SU-DHL-6 (cell line): Measurements from ENCODE around the gene TGM3.

Experiments used
- H2AFZ ChIP-seq: fragments of 200-600 bp; sonication (generic); 2 replicates; pipeline ENCODE4 v1.6.1; 2014; ENCODE audit warnings: low read depth, mild to moderate bottlenecking, moderate library complexity, mixed read lengths, antibody characterized with exemption, low read length; ENCODE audit not compliant: severe bottlenecking
- H3F3A ChIP-seq: fragments of 200-600 bp; shearing (Covaris generic); 2 replicates; pipeline ENCODE4 v1.6.0; 2016; ENCODE audit warnings: antibody characterized with exemption, mild to moderate bottlenecking; ENCODE audit not compliant: insufficient read depth
- H3K27ac ChIP-seq: fragments of 200-600 bp; sonication (generic); 2 replicates; pipeline ENCODE4 v1.5.1; 2016; ENCODE audit warnings: low read depth, mild to moderate bottlenecking, low read length, moderate library complexity, mixed read lengths
- H3K27me3 ChIP-seq: fragments of 200-600 bp; sonication (generic), shearing (Covaris generic); 2 replicates; pipeline ENCODE4 v1.6.0; 2014; ENCODE audit warnings: mild to moderate bottlenecking, low read length
- H3K36me3 ChIP-seq: fragments of 200-600 bp; sonication (generic); 2 replicates; pipeline ENCODE4 v1.6.1; 2014; ENCODE audit warnings: mild to moderate bottlenecking, low read length, mixed read lengths
- H3K4me2 ChIP-seq: fragments of 300-600, 200-600 bp; shearing (Covaris generic), sonication (generic); 2 replicates; pipeline ENCODE4 v1.6.0; 2014; ENCODE audit warnings: low read length, low read depth, mild to moderate bottlenecking; ENCODE audit not compliant: poor library complexity, severe bottlenecking
- H3K4me3 ChIP-seq: fragments of 200-600 bp; sonication (generic); 2 replicates; pipeline ENCODE4 v1.5.1; 2014; ENCODE audit warnings: antibody characterized with exemption, low read length, mild to moderate bottlenecking, mixed read lengths; ENCODE audit not compliant: insufficient read depth, poor library complexity, severe bottlenecking
- H3K79me2 ChIP-seq: fragments of 200-600 bp; sonication (generic); 2 replicates; pipeline ENCODE4 v1.6.1; 2014; ENCODE audit warnings: mild to moderate bottlenecking, low read length, moderate library complexity; ENCODE audit not compliant: insufficient read depth
- H3K9ac ChIP-seq: fragments of 200-600 bp; sonication (generic); 2 replicates; pipeline ENCODE4 v1.7.0; 2014; ENCODE audit warnings: mild to moderate bottlenecking, low read length
- H3K9me2 ChIP-seq: fragments of 200-600 bp; sonication (generic); replicated peaks from 2 replicates; pipeline ENCODE4 v1.6.1; 2014; ENCODE audit warnings: low read length; ENCODE audit not compliant: insufficient read depth
- H3K9me3 ChIP-seq: fragments of 200-600 bp; sonication (generic); 2 replicates; pipeline ENCODE4 v1.6.1; 2014; ENCODE audit warnings: low read length, mixed read lengths; ENCODE audit not compliant: insufficient read depth
- H4K20me1 ChIP-seq: fragments of 200-600 bp; sonication (generic); 2 replicates; pipeline ENCODE4 v1.6.1; 2014; ENCODE audit warnings: low read depth, mild to moderate bottlenecking, antibody characterized with exemption, low read length, moderate library complexity, mixed read lengths
- EZH2phosphoT487 ChIP-seq: fragments of 200-600 bp; sonication (generic), shearing (Covaris generic); conservative IDR thresholded peaks from 2 replicates; pipeline ENCODE4 v1.6.1; 2018; ENCODE audit warnings: mild to moderate bottlenecking, antibody characterized with exemption, low read length, moderate library complexity, mixed read lengths
- TF ChIP-seq, protein P1 (sequence below): fragments of 200-600 bp; sonication (generic); IDR thresholded peaks from one replicate; pipeline ENCODE4 v1.5.1; 2017; ENCODE audit warnings: antibody characterized with exemption, mild to moderate bottlenecking, low read length, moderate library complexity; ENCODE audit not compliant: insufficient read depth, poor library complexity, severe bottlenecking

The TGM3 gene

DNA sequence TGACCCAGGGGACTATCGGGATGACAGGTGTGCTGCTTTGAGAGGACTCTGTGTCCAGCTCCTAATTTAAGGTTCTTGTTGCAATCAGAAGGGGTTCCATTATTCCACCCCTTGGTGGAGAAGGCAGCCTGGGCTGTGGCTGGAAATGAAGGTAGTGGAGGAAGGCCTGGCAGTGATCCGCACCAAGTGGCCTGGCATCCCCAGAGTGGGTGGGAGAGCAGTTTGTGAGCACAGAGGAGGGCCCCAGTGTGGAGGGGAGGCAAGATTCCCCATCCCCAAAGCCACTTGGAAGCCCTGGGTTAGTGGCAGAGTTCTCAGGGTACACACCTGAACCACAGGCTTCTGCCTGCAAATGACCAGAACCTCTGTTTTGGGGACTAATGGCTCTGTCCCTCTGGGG is 2.3 kb downstream of the TGM3 start:
- TF ChIP-seq, protein P1, sequence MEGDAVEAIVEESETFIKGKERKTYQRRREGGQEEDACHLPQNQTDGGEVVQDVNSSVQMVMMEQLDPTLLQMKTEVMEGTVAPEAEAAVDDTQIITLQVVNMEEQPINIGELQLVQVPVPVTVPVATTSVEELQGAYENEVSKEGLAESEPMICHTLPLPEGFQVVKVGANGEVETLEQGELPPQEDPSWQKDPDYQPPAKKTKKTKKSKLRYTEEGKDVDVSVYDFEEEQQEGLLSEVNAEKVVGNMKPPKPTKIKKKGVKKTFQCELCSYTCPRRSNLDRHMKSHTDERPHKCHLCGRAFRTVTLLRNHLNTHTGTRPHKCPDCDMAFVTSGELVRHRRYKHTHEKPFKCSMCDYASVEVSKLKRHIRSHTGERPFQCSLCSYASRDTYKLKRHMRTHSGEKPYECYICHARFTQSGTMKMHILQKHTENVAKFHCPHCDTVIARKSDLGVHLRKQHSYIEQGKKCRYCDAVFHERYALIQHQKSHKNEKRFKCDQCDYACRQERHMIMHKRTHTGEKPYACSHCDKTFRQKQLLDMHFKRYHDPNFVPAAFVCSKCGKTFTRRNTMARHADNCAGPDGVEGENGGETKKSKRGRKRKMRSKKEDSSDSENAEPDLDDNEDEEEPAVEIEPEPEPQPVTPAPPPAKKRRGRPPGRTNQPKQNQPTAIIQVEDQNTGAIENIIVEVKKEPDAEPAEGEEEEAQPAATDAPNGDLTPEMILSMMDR: no peak
- no peak for TF ChIP-seq EZH2phosphoT487

DNA sequence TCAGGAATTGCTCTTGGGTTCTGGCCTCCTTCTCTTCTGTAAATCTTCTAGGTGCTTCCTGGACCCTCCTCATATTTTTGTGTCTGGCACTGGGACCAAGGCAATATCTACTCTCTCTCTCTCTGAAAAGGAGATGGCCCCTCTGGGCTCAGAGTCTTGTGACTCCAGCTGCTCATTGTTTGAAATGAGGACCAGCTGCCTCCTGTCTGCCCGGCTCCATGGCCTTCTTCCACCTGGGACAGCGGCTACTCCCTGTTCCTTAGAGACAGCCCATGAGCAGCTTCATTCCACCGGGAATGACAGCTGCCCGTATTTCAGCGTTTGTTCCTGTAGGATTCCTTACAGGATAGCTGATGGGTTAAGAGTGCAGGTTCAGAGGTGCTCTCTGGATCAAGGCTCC is 2.9 kb downstream of the TGM3 start:
- no peak overlapping the region for H3K4me2 ChIP-seq
- no peak overlapping the region for H3K9ac ChIP-seq
- no peaks in the 10 kb centered on the region for H3K27me3 ChIP-seq
- H3K27ac ChIP-seq: no peak overlapping the region
- H3K36me3 ChIP-seq: no peaks in the 10 kb centered on the region
- H4K20me1 ChIP-seq: no peaks in the 10 kb centered on the region
- no peak for TF ChIP-seq EZH2phosphoT487
- TF ChIP-seq, protein P1: no peak
- H3K79me2 ChIP-seq: no peaks in the 10 kb centered on the region
- no peaks in the 10 kb centered on the region for H3K9me2 ChIP-seq
- H2AFZ ChIP-seq: no peak overlapping the region
- no peaks in the 10 kb centered on the region for H3F3A ChIP-seq
- no peaks in the 10 kb centered on the region for H3K9me3 ChIP-seq
- no peak overlapping the region for H3K4me3 ChIP-seq

More for the DNA sequence above, 2.3 kb downstream of the TGM3 start:
- H3K27ac ChIP-seq: no peak overlapping the region
- no peaks in the 10 kb centered on the region for H3K79me2 ChIP-seq
- no peak overlapping the region for H3K4me2 ChIP-seq
- H2AFZ ChIP-seq: no peak overlapping the region
- H3K9ac ChIP-seq: no peak overlapping the region
- H3K4me3 ChIP-seq: no peak overlapping the region
- H4K20me1 ChIP-seq: no peaks in the 10 kb centered on the region
- no peaks in the 10 kb centered on the region for H3K9me2 ChIP-seq
- no peaks in the 10 kb centered on the region for H3K36me3 ChIP-seq
- no peaks in the 10 kb centered on the region for H3K27me3 ChIP-seq
- no peaks in the 10 kb centered on the region for H3K9me3 ChIP-seq
- no peaks in the 10 kb centered on the region for H3F3A ChIP-seq

DNA sequence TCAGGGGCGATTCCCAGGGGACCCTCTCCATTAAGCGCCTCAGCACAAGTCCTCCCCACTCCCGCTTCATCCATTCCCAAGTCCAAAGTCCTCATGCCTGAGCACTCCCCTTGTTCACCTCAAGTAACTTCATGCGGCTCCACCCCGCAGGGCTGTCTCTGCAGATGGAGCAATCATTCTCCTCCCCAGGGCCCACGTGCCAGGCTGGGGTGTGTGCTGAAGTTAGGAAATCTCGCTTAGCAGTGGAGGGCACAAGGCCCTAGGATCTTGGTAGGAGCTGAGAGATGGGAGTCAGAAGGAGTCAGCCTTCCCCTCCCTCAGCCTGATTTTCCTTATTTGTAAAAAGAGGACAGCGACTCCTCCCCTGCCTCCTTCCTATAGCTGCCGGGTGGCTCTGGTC is 3.5 kb downstream of the TGM3 start:
- H3K9me2 ChIP-seq: no peaks in the 10 kb centered on the region
- no peaks in the 10 kb centered on the region for H3K36me3 ChIP-seq
- H3K27ac ChIP-seq: no peak overlapping the region
- no peak overlapping the region for H3K4me3 ChIP-seq
- TF ChIP-seq, protein P1: no peak
- no peak for TF ChIP-seq EZH2phosphoT487
- no peaks in the 10 kb centered on the region for H3K79me2 ChIP-seq
- no peaks in the 10 kb centered on the region for H3F3A ChIP-seq
- H2AFZ ChIP-seq: no peak overlapping the region
- H3K27me3 ChIP-seq: no peaks in the 10 kb centered on the region
- H4K20me1 ChIP-seq: no peaks in the 10 kb centered on the region
- H3K9me3 ChIP-seq: no peaks in the 10 kb centered on the region
- no peak overlapping the region for H3K4me2 ChIP-seq
- no peak overlapping the region for H3K9ac ChIP-seq

- Histone ChIP-seq H3F3A (no peaks in the 10 kb centered on the region), H2AFZ (no peak overlapping the region), H3K27ac (no peak overlapping the region), H3K9me3 (no peaks in the 10 kb centered on the region), H3K9ac (no peak overlapping the region), H3K27me3 (no peaks in the 10 kb centered on the region), H3K79me2 (no peaks in the 10 kb centered on the region), H3K9me2 (no peaks in the 10 kb centered on the region), H3K36me3 (no peaks in the 10 kb centered on the region), H4K20me1 (no peaks in the 10 kb centered on the region), H3K4me2 (no peak overlapping the region), H3K4me3 (no peak overlapping the region)
- TF ChIP-seq, protein P1: no peak
- no peak for TF ChIP-seq EZH2phosphoT487
Measured at GRCh38 chr20:2300002-2300401, 4.2 kb downstream of the TGM3 start.
